Subcutaneous adipose tissue (tissue), 4 donors: ENCODE measurements around the gene DIAPH3. TPM values are rescaled to one million over a fixed set of nuclear protein-coding genes. Genes with fewer than 3 reads are reported as not detected.

Experiments
- total RNA-seq, 4 donors: library from RNA; depleted of rRNA; stranded (reverse); fragments of >200 nt; gene quantifications; one replicate each; pipeline ENCODE4 v1.1.0, GENCODE V29; 2016
- TF ChIP-seq, protein P1 (sequence below): fragments of 450-650 bp; IDR thresholded peaks from one replicate; pipeline ENCODE4 v1.5.1; 2016; ENCODE audit warnings: low read depth, mild to moderate bottlenecking, control low read depth, antibody characterized with exemption, moderate library complexity

The DIAPH3 gene
- total RNA-seq, 4 donors from 2014 or later = 0.38 to 1.5 (median 0.66) TPM; not detected in 1

GRCh38 chr13:59790626-59791025 lies 373.1 kb downstream of the DIAPH3 start:
- TF ChIP-seq, protein P1, sequence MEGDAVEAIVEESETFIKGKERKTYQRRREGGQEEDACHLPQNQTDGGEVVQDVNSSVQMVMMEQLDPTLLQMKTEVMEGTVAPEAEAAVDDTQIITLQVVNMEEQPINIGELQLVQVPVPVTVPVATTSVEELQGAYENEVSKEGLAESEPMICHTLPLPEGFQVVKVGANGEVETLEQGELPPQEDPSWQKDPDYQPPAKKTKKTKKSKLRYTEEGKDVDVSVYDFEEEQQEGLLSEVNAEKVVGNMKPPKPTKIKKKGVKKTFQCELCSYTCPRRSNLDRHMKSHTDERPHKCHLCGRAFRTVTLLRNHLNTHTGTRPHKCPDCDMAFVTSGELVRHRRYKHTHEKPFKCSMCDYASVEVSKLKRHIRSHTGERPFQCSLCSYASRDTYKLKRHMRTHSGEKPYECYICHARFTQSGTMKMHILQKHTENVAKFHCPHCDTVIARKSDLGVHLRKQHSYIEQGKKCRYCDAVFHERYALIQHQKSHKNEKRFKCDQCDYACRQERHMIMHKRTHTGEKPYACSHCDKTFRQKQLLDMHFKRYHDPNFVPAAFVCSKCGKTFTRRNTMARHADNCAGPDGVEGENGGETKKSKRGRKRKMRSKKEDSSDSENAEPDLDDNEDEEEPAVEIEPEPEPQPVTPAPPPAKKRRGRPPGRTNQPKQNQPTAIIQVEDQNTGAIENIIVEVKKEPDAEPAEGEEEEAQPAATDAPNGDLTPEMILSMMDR = no peak

DNA sequence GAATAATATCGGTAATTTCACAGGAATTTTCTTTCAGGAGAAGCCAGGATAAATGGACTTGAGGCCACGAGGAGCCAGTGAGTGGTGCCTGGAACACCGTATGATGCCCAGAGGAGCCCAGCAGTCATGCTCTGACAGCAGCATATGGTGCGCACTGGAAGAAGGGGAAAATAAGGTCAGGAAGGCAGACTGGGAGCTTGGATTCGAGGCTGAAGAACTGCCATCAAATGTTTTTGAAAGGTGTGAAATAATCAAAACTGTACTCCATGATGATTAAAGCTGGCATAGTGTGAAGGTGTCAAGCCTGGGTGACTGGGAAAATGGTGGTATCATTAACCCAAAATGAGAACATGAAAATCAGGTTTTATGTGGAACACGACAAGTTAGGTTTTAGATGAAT lies 374.2 kb downstream of the DIAPH3 start:
- TF ChIP-seq, protein P1 = no peak

DNA sequence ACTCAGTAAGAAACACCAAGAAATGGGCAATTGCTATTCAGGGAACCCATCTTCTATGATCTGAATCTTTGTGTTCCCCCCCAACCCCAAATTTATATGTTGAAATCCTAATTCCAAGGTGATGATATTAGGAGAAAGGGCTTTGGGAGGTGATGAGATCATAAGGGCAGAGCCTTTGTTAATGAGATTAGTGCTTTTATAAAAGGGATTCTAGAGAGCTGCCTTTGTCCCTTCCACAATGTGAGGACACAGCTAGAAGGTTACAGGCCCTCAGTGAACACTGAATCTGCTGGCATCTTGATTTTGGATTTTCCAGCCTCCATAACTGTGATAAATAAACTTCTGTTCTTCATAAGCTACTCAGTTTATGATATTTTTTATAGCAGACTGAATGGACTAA lies 376.0 kb downstream of the DIAPH3 start:
- TF ChIP-seq, protein P1 = no peak

GRCh38 chr13:59782696-59783095 lies 381.0 kb downstream of the DIAPH3 start:
- TF ChIP-seq, protein P1 = no peak

GRCh38 chr13:59780058-59780457 lies 383.7 kb downstream of the DIAPH3 start:
- TF ChIP-seq, protein P1 = no peak

DNA sequence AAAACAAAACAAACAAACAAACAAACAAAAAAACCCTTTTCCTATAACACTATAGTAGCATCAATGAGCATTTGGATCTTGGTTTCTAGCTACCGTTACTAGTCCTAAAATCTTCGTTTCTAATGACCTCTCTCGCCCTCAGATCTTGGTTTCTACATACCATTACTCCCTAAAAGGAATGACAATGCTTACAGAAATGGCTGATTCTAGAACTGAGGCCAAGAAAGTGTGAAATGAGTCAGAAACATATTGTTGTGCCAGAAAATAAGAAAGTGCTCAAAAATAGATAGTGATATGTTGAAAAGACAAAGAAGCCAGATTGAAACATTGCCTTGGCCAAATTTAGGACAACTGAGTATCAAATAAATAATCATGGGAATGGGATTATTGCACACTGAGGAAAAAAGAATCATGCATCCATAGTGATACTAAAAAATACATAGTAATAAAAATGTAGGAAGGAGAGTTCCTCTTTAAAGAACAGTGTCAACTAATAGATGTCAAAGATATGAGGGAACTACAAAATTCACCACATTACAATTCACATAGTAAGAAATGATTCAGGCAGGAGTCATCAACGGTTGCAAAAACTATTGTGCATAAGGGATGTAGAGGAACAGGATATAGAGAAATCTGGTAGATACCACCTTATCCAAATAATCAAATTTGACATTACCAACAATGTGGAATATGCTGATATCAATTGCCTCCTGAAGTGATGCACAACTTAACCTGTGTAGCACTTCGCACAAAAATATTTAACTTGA lies 386.6 kb downstream of the DIAPH3 start:
- TF ChIP-seq, protein P1 = no peak

DNA sequence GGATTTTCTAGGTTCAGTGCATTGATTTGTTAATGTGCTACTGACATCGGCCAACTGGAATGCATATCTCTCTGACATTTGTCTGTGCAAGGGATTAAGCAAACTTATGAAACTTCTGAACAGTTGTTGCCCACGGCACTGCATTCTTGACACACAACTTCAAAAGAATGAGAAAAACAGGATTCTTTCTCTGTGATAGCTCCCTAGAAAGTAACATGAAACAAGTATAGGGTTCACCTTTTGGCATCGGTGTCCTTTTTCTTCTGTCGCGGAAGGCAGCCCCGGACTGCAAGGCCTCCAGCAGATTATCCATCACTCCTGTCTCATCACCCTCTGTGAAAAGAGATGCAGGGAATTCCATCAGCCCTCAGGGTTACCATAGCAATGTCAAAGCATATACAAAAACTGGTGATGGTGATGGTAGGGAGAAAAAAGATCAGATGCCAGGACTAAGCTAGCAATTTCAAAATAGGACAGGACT lies 389.2 kb downstream of the DIAPH3 start:
- TF ChIP-seq, protein P1 = no peak
